Measurements from ENCODE around the gene PTPN4.

- no peak for TF ChIP-seq REST (IDR thresholded peaks at IDR 0.05; ENCODE audit: low read depth)
- no peak for TF ChIP-seq YY1 (IDR thresholded peaks at IDR 0.05; ENCODE audit: low read depth)
- TF ChIP-seq USF1 (IDR thresholded peaks at IDR 0.05): no peak
- no peak for TF ChIP-seq CEBPB (IDR thresholded peaks at IDR 0.05)
- TF ChIP-seq, protein P1, sequence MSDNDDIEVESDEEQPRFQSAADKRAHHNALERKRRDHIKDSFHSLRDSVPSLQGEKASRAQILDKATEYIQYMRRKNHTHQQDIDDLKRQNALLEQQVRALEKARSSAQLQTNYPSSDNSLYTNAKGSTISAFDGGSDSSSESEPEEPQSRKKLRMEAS (IDR thresholded peaks at IDR 0.05): no peak
- no peak for TF ChIP-seq EP300 (IDR thresholded peaks at IDR 0.05; ENCODE audit: borderline replicate concordance)
- no peak for TF ChIP-seq TAF1 (IDR thresholded peaks at IDR 0.05; ENCODE audit: low read depth)
Observed at GRCh38 chr2:119744335-119744939, 15.3 kb upstream of the PTPN4 start.
